IPS DF 6.9 (cell line): Measurements from ENCODE around the gene PHLDB1.

Source experiments
- DNase-seq: peaks from one replicate; pipeline ENCODE4 v3.0.0-alpha.2; 2013; ENCODE audit warnings: low read depth, low spot score
- H3K27ac ChIP-seq: one replicate; pipeline ENCODE4 v1.5.1; 2013; ENCODE audit warnings: low read length, control low read depth
- H3K27me3 ChIP-seq: 2 replicates; pipeline ENCODE4 v1.6.1; 2013; ENCODE audit warnings: mild to moderate bottlenecking, low read length; ENCODE audit not compliant: control insufficient read depth, insufficient read depth
- H3K36me3 ChIP-seq: 2 replicates; pipeline ENCODE4 v1.6.1; 2013; ENCODE audit warnings: low read length; ENCODE audit not compliant: control insufficient read depth, insufficient read depth
- H3K4me1 ChIP-seq: 2 replicates; pipeline ENCODE4 v1.6.1; 2013; ENCODE audit warnings: low read length; ENCODE audit not compliant: control insufficient read depth, insufficient read depth
- H3K4me3 ChIP-seq: 2 replicates; pipeline ENCODE4 v1.5.1; 2013; ENCODE audit warnings: mild to moderate bottlenecking, low read length
- H3K9me3 ChIP-seq: 2 replicates; pipeline ENCODE4 v1.6.1; 2013; ENCODE audit warnings: low read length, inconsistent platforms; ENCODE audit not compliant: control insufficient read depth, insufficient read depth
- WGBS: extraction: QIAGEN DNeasy Blood & Tissue Kit; methylation state at CpG from one replicate; pipeline ENCODE4 v1.1.7; 2013; ENCODE audit warnings: mixed read lengths, missing lambda C conversion rate; ENCODE audit not compliant: insufficient read length, insufficient coverage; 5-methylcytosine and 5-hydroxymethylcytosine counted together

PHLDB1 gene

DNA sequence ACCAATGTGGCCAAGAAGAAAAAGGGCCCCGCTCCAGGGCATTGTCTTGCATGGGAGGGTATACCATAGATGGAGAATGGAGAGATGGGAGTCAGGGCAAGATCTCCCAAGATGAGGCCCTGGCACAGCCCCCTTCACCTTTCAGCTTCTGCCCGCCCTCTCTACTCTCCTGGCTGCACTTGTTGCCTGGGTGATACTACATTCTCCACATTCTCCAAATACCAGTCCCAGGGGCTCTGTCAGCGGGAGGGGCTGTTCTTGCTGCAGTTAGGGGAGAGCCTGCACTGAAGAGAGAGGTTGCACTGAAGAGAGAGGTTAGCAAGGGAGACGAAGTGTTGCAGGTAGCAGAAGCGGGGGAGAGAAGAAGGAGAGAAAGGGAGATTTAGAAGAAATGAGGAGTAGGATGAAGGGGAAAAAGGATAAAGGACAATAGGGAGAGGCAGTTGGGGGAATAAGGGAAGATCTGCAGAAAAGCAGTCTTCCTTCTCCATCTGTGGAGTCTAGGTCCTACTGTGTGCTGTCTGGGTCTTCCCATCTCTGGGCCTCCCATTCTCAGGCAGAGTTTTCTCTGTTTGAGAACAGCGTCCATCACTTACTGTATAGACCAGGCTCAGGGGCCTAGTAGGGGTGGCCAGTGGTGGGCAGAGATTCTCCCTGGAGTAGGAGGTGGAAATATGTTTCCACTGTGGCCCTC lies 8.0 kb downstream of the PHLDB1 start:
- DNase-seq, result peak; percentile 95
- H3K9me3 ChIP-seq, result no peaks in the 10 kb centered on the region
- no peak overlapping the region for H3K4me3 ChIP-seq
- no peaks in the 10 kb centered on the region for H3K36me3 ChIP-seq
- WGBS, result 100% methylated on average over 2 of the region's 6 CpGs
- no peak overlapping the region for H3K27ac ChIP-seq
- peaks cover 20% of the 10 kb centered on the region; the same call in 1 of the 2 replicates for H3K4me1 ChIP-seq
- peaks cover 3% of the 10 kb centered on the region; the same call in 1 of the 2 replicates for H3K27me3 ChIP-seq

DNA sequence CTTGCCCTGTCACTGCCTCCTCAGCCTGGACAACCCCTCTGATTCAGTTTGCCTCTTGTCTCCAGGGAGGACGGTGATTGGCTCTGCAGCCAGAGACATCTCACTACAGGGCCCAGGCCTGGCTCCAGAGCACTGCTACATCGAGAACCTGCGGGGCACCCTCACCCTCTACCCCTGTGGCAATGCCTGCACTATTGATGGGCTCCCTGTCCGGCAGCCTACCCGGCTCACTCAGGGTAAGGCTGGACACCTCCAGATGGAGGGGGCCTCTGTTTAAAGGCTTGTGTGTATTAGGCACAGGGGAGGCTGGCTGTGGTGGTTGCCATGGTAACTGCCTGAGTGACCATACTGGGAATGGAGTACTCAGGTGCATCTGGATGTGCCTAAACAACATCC lies 8.6 kb downstream of the PHLDB1 start:
- no peak overlapping the region for H3K27ac ChIP-seq
- no peak for DNase-seq
- peaks cover 22% of the 10 kb centered on the region; the same call in 1 of the 2 replicates for H3K4me1 ChIP-seq
- H3K27me3 ChIP-seq, result peaks cover 1% of the 10 kb centered on the region; the same call in 1 of the 2 replicates
- no peaks in the 10 kb centered on the region for H3K36me3 ChIP-seq
- no peaks in the 10 kb centered on the region for H3K9me3 ChIP-seq
- WGBS, result no CpG with 5 or more reads among the region's 5 CpGs
- H3K4me3 ChIP-seq, result no peak overlapping the region

DNA sequence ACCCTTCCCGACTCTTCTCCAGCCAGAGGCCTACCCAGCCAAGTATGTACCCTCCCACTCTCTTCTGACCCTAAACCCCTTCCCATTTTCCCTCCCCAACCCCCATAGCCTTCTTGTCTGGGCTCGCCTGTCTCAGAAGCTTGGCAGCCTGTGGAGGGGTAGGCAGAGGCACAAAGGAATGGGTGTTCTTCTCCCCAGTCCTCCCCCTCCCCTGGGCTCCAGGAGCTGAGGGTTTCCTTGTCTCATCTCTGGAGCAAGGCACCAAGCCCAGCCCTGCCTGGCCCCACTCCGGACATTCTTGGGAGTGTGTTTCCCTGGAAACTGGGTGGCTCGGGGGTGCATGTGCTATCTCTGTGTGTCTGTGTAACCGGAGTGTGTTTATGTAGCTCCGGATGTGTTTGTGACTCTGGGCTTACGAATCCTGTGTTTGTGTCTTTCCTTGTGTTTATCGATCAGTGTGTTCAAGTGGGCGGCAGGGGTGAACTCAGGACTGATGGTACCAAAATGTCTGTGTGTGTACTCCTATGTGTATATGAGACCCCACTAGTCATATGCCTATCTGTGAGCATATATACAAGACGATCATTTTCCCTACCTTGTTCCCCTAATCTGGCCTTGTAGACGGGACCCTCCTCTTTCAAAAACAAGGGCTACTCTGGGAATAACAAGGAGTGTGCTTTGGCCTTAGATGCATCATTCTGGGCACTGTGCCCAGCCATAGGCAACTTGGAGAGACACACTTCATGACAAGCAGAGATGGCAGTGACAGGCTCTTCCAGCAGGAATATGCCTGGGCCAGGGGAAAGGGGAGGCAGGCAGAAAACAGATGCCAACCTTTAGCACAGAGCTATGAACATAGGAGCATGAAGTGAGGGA lies 10.9 kb downstream of the PHLDB1 start:
- Histone ChIP-seq H3K36me3 (no peaks in the 10 kb centered on the region), H3K27me3 (no peaks in the 10 kb centered on the region), H3K4me1 (peaks cover 20% of the 10 kb centered on the region; the same call in 1 of the 2 replicates), H3K9me3 (no peaks in the 10 kb centered on the region), H3K4me3 (no peak overlapping the region), H3K27ac (no peak overlapping the region)
- no CpG with 5 or more reads among the region's 11 CpGs for WGBS
- DNase-seq, result no peak

DNA sequence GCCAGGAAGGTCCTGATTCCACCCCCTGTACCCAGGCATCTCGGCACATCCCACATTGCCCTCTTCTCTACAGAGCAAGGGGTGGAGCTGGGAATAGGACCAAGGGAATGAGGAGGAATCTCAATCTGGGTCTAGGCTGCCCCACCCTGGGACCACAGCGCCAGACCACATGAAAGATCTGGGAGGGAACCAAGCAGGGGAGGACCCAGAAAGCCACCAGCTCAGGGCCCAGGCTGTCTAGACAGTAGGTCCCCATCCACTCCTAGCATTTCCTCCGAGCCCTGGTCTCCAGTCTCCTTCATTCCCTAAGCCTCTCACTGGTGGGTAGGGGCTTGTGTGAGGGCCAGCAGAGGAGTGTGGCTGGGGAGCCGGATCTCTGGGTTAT lies 11.6 kb downstream of the PHLDB1 start:
- peaks cover 20% of the 10 kb centered on the region; the same call in 1 of the 2 replicates for H3K4me1 ChIP-seq
- no peaks in the 10 kb centered on the region for H3K36me3 ChIP-seq
- no peak overlapping the region for H3K4me3 ChIP-seq
- no peak for DNase-seq
- H3K27ac ChIP-seq, result no peak overlapping the region
- WGBS, result no CpG with 5 or more reads among the region's 4 CpGs
- H3K27me3 ChIP-seq, result no peaks in the 10 kb centered on the region
- H3K9me3 ChIP-seq, result no peaks in the 10 kb centered on the region

DNA sequence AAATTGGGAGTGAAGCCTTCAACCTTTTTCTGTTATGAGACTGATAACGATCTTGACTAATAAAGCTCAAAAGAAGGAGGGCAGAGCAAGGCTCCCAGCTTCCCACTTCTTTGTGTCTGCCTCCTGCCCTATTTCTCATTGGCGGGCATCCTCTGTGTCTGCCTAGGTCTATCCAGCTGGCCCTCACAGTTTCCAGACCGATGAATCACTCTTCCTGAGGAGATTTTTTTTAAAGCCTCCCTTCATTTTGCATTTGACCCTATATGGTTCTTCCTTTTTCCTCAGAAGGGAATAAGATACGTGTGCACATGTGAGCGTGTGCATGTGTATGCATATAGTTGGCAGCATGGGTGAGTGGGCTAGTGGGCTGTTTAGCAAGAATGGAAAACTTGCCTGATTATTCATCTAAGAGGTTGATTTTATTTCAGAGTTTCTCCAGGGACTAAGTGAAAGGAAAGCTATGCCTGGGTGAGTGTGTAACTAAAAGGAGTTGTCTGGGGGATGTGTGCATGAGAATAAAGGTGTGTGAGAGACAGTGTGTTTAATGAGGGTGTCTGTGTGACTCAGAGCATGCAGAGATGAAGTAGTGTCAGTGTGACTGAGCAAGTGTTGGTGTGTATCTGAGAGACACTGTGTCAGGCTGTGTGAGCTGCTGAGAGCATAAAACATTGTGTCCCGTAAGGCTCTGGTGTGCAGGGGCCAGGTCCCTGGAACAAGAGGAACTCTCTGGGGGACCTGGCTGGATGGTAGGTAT lies 12.2 kb downstream of the PHLDB1 start:
- Histone ChIP-seq H3K27me3 (no peaks in the 10 kb centered on the region), H3K4me3 (no peak overlapping the region), H3K27ac (no peak overlapping the region), H3K4me1 (peaks cover 17% of the 10 kb centered on the region; the same call in 1 of the 2 replicates), H3K36me3 (no peaks in the 10 kb centered on the region), H3K9me3 (no peaks in the 10 kb centered on the region)
- no peak for DNase-seq
- WGBS, result no CpG with 5 or more reads among the region's 6 CpGs

DNA sequence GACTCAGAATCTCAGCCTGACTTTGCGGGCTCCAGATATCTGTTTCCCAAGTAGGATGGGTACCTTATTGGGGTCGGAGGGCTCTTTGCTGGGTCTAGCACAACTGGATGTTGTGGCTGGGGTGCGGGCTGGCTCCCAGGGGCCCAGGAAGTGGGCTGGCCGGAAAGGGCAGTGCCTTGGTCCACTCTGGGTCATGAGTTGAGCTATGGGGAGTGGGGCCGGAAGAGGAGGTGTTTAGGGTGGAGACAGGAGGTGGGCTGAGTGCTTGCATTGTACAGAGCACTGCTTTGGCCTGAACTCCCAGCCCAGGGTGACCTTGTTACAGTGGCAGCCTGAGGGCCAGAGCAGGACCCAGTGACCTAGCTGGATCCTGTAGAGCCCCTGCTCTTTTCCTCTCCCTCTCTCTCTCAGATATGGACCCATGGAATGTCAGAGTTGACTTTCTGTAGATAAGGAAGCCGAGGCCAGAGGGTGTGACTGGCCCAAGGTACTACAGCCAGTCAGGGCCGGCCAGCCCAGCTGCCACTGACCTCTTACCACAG lies 13.2 kb downstream of the PHLDB1 start:
- H3K4me1 ChIP-seq, result peaks cover 14% of the 10 kb centered on the region; the same call in 1 of the 2 replicates

DNA sequence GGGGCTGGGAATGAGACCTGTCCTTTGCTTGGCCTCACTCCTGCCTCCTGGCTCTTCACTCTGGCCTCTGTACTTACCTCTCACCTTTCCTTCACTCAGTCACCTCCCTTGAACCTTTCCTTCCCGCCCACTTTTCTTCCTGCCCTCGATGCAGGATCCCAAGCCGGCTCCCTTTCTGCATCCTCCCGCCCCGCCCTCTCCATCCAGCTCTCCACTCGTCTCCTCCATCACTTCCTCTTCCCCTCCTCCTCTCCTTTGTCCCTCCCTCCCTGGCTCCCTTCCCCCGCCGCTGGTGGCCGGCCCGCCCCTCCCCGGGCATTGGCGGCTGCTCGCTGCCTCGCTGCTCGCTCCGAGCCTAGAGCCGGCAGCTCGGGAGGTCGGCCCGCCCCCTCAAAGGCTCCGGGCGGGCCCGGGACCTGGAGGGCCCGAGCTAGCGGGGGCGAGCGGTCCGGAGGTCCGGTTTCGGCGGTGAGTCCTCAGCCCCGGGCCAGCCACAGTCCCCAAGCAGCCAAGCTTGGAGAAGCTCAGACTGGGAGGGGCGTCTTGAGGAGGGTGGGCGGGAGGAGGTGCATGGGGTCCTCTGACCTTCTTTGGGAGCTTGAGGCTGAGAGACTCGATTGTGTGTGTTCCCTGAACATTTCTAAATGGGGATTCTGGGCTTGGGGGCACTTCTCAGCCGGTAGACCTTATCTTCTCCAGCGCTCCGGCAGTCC lies 13.8 kb downstream of the PHLDB1 start:
- peaks cover 8% of the 10 kb centered on the region; the same call in 1 of the 2 replicates for H3K4me1 ChIP-seq
- peak overlapping the region; percentile 52 for H3K4me3 ChIP-seq
- no peak overlapping the region for H3K27ac ChIP-seq
- no peaks in the 10 kb centered on the region for H3K9me3 ChIP-seq
- no peaks in the 10 kb centered on the region for H3K36me3 ChIP-seq
- no peak for DNase-seq
- no peaks in the 10 kb centered on the region for H3K27me3 ChIP-seq
- WGBS, result no CpG with 5 or more reads among the region's 38 CpGs

More for the DNA sequence above, 13.2 kb downstream of the PHLDB1 start:
- Histone ChIP-seq H3K27me3 (no peaks in the 10 kb centered on the region), H3K9me3 (no peaks in the 10 kb centered on the region), H3K27ac (no peak overlapping the region), H3K36me3 (no peaks in the 10 kb centered on the region), H3K4me3 (peak overlapping the region; percentile 52; the same call in 1 of the 2 replicates)
- no CpG with 5 or more reads among the region's 7 CpGs for WGBS
- no peak for DNase-seq

DNA sequence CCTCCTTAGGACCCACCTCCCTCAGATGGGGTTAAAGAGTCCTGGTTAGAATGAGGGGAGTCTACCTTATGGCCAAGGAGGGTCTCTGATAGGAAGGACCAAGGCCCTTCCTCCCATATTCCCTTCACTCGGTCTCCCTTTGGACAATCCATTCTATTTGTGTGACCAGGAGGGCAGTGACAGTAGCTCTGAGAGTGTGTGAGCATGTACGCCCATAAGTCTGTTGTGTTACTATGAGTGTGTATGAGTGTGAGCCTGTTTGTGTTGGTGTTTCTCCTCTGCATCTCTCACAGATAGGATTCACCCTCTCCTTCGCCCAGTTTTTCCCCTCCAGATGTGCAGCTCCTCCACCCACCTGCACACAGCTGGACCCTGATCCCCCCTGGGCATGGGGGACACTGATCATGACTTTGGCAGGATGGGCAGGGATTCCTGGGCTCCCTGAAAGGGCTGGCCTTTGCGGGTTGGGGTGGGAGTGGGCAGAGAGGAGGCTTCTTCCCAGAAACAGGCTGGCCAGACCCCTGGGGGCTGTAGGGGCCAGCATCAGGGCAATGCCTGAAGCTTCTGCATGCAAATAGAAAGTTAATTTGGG lies 14.5 kb downstream of the PHLDB1 start:
- no CpG with 5 or more reads among the region's 4 CpGs for WGBS
- H3K27ac ChIP-seq, result no peak overlapping the region
- H3K4me3 ChIP-seq, result peak overlapping the region; percentile 52; the same call in 1 of the 2 replicates
- DNase-seq, result no peak
- H3K36me3 ChIP-seq, result no peaks in the 10 kb centered on the region
- H3K4me1 ChIP-seq, result peaks cover 6% of the 10 kb centered on the region; the same call in 1 of the 2 replicates
- no peaks in the 10 kb centered on the region for H3K9me3 ChIP-seq
- no peaks in the 10 kb centered on the region for H3K27me3 ChIP-seq
